Fibroblast of lung (primary cell): ENCODE results near the gene PLXNA4. TPM values are rescaled to one million over a fixed set of nuclear protein-coding genes. Genes with fewer than 3 reads are reported as not detected.

Experiments used
- DNase-seq, 2 donors: peaks; one replicate each; pipeline versions ENCODE4 v3.0.0 to v3.0.0-alpha.2; 2010; ENCODE audit warnings: low read depth in 2 of 2
- H2AFZ ChIP-seq: 2 replicates; pipeline ENCODE4 v1.5.1; 2012; ENCODE audit warnings: low read length, control low read depth, inconsistent platforms
- H3K27ac ChIP-seq: 2 replicates; pipeline ENCODE4 v1.5.1; 2011; ENCODE audit warnings: low read length, control low read depth; ENCODE audit not compliant: insufficient read depth
- H3K27me3 ChIP-seq: 2 replicates; pipeline ENCODE4 v1.5.1; 2011; ENCODE audit warnings: mild to moderate bottlenecking, low read length; ENCODE audit not compliant: control insufficient read depth, insufficient read depth
- H3K36me3 ChIP-seq: 2 replicates; pipeline ENCODE4 v1.5.1; 2011; ENCODE audit warnings: low read length; ENCODE audit not compliant: control insufficient read depth, insufficient read depth
- H3K4me1 ChIP-seq: 2 replicates; pipeline ENCODE4 v1.5.1; 2011; ENCODE audit warnings: low read length; ENCODE audit not compliant: control insufficient read depth, insufficient read depth; ENCODE audit errors: extremely low read depth
- H3K4me2 ChIP-seq: 2 replicates; pipeline ENCODE4 v1.5.1; 2011; ENCODE audit warnings: low read length, control low read depth; ENCODE audit not compliant: insufficient read depth; ENCODE audit errors: extremely low read depth
- H3K4me3 ChIP-seq, 4 experiments: fragments of 200-600 bp in 1 of 4; sonication (generic) in 1 of 4; replicated peaks in 1 of 4; 2 replicates each; pipeline ENCODE4 v1.5.1; 2011 to 2016; ENCODE audit warnings: low read length in 4 of 4, low read depth in 3 of 4, mild to moderate bottlenecking in 3 of 4, control low read depth in 2 of 4, inconsistent platforms in 1 of 4, mixed read lengths in 1 of 4; ENCODE audit not compliant: insufficient read depth in 1 of 4; ENCODE audit errors: control extremely low read depth in 1 of 4
- H3K79me2 ChIP-seq: 2 replicates; pipeline ENCODE4 v1.5.1; 2012; ENCODE audit warnings: mild to moderate bottlenecking, low read length, inconsistent platforms; ENCODE audit not compliant: control insufficient read depth, insufficient read depth
- H3K9ac ChIP-seq: 2 replicates; pipeline ENCODE4 v1.5.1; 2011; ENCODE audit warnings: mild to moderate bottlenecking, low read length, control low read depth; ENCODE audit not compliant: insufficient read depth
- H3K9me3 ChIP-seq: 2 replicates; pipeline ENCODE4 v1.5.1; 2012; ENCODE audit warnings: low read depth, low read length; ENCODE audit not compliant: control insufficient read depth, insufficient read depth
- H4K20me1 ChIP-seq: 2 replicates; pipeline ENCODE4 v1.5.1; 2011; ENCODE audit warnings: low read length; ENCODE audit not compliant: control insufficient read depth, insufficient read depth; ENCODE audit errors: extremely low read depth
- EZH2 ChIP-seq: IDR thresholded peaks from 2 replicates; pipeline ENCODE4 v1.5.1; 2012; ENCODE audit warnings: low read length, control low read depth, mild to moderate bottlenecking; ENCODE audit errors: missing control alignments
- polyA plus RNA-seq, 2 donors: library from polyadenylated mRNA; depleted of rRNA in 1 of 2; stranded (reverse) in 1 of 2; unstranded in 1 of 2; fragments of >200 nt; gene quantifications; 2 replicates each; pipeline ENCODE4 v1.2.1, GENCODE V29; 2011 to 2012; ENCODE audit warnings: missing spikeins in 1 of 2
- total RNA-seq: library from RNA; depleted of rRNA; stranded (reverse); fragments of >200 nt; gene quantifications from 2 replicates; pipeline ENCODE4 v1.2.1, GENCODE V29; 2014
- TF ChIP-seq, protein P1 (sequence below), 2 donors: IDR thresholded peaks in 1 of 2; conservative IDR thresholded peaks in 1 of 2; 1 replicate in 1 of 2; 2 replicates in 1 of 2; pipeline ENCODE4 v1.5.1; 2011 to 2012; ENCODE audit warnings: low read length in 2 of 2, control low read depth in 1 of 2, inconsistent platforms in 1 of 2, low read depth in 1 of 2, mild to moderate bottlenecking in 1 of 2

Gene PLXNA4
- total and polyA plus RNA-seq, 2 donors (not counting 1 experiment from before 2014, with no cell fraction given), result 1.2 to 1.5 TPM

DNA sequence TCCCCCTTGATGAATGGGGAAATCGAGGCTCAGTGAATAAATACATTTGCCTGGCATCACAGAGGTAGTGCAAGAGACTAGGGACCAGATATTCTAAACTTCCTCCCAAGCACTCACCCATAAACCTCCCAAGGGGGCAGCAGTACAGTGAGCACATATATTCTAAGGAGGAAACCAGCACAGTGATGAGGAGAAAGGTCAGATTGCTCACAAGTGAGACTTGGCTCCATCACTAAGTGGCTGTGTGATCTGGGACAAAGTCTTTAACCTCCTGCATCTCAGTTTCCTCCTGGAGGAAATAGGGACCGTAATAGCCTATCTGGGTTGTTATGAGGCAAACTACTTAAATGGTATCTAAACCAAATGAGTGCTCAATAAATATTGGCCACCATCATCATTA is 4.3 kb downstream of the PLXNA4 start:
- H3K27me3 ChIP-seq, result peaks cover 5% of the 10 kb centered on the region
- H3K79me2 ChIP-seq, result no peaks in the 10 kb centered on the region
- H3K9me3 ChIP-seq, result no peaks in the 10 kb centered on the region
- no peak overlapping the region for H3K27ac ChIP-seq
- TF ChIP-seq, protein P1, sequence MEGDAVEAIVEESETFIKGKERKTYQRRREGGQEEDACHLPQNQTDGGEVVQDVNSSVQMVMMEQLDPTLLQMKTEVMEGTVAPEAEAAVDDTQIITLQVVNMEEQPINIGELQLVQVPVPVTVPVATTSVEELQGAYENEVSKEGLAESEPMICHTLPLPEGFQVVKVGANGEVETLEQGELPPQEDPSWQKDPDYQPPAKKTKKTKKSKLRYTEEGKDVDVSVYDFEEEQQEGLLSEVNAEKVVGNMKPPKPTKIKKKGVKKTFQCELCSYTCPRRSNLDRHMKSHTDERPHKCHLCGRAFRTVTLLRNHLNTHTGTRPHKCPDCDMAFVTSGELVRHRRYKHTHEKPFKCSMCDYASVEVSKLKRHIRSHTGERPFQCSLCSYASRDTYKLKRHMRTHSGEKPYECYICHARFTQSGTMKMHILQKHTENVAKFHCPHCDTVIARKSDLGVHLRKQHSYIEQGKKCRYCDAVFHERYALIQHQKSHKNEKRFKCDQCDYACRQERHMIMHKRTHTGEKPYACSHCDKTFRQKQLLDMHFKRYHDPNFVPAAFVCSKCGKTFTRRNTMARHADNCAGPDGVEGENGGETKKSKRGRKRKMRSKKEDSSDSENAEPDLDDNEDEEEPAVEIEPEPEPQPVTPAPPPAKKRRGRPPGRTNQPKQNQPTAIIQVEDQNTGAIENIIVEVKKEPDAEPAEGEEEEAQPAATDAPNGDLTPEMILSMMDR (conservative IDR thresholded peaks at IDR 0.05 in 1 of 2, IDR thresholded peaks at IDR 0.05 in 1 of 2; ENCODE audit: low read depth in 1 of 2, low read length in 2 of 2), result no peak
- no peak for TF ChIP-seq EZH2
- H3K4me2 ChIP-seq, result no peak overlapping the region
- no peaks in the 10 kb centered on the region for H4K20me1 ChIP-seq
- H2AFZ ChIP-seq, result no peak overlapping the region
- H3K36me3 ChIP-seq, result no peaks in the 10 kb centered on the region
- H3K4me3 ChIP-seq, result no peak overlapping the region
- no peak overlapping the region for H3K9ac ChIP-seq
- DNase-seq, result no peak
- H3K4me1 ChIP-seq, result peaks cover 6% of the 10 kb centered on the region

DNA sequence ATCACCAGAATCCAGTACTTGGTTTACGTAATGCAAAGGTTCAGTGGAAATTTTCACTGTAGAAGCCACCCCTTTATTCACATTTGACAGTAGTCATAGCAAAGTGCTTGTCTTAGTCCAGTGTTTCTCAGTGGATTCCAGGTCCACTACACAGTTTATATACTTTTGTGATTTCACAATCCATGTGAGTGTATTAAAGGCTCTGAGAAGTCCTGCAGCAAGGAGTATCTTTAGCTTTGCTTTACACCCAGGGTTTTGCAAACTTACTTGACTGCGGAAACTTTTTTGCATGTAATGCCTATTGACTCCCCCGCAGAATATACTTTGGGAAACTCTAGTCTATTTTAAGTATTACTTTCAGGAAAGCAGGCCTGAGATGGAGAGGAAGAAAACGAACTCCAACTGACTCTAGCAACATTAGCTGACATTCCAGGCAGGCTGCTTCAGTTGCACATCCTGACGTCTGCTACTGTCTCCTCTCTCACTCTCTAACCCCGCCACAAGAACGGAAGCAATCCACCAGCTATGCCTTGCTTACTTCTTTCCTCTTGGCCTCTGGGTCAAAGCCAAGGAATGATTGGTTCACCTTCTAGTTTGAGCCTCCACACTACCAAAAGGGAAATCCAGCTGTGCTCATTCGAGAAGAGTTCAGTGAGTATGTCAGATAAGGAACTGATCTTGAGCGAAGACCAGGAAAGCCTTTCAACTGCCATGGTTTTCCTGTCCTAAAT is 6.2 kb downstream of the PLXNA4 start:
- no peak for DNase-seq
- H3K9ac ChIP-seq, result no peak overlapping the region
- H3K27me3 ChIP-seq, result no peaks in the 10 kb centered on the region
- no peak overlapping the region for H3K27ac ChIP-seq
- no peak overlapping the region for H3K4me2 ChIP-seq
- H3K9me3 ChIP-seq, result no peaks in the 10 kb centered on the region
- no peak overlapping the region for H2AFZ ChIP-seq
- no peaks in the 10 kb centered on the region for H3K36me3 ChIP-seq
- TF ChIP-seq, protein P1 (conservative IDR thresholded peaks at IDR 0.05 in 1 of 2, IDR thresholded peaks at IDR 0.05 in 1 of 2; ENCODE audit: low read depth in 1 of 2, low read length in 2 of 2), result no peak
- TF ChIP-seq EZH2, result no peak
- H3K79me2 ChIP-seq, result no peaks in the 10 kb centered on the region
- peaks cover 6% of the 10 kb centered on the region for H3K4me1 ChIP-seq
- H3K4me3 ChIP-seq, result no peak overlapping the region
- no peaks in the 10 kb centered on the region for H4K20me1 ChIP-seq

DNA sequence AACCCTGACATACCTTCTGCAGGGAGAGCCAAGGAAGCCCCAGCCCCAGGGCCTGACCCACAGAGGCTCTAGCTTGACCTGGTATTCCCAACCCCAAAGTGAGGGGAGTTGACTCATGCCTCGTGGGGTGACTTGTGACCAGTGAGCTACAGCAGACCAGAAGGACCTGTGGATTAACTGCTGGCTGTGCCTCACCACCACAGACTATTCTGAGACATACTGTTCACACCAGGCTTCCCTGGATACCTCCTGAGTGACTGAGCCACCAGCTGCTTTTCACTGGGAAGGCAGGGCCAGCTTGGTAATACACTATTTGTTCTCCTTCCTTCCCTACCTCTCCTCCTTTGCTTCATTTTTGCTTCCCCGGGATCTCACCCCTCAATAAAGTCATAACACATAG is 7.3 kb downstream of the PLXNA4 start:
- no peak overlapping the region for H3K4me3 ChIP-seq
- peaks cover 6% of the 10 kb centered on the region for H3K4me1 ChIP-seq
- no peaks in the 10 kb centered on the region for H3K9me3 ChIP-seq
- no peaks in the 10 kb centered on the region for H4K20me1 ChIP-seq
- H3K27ac ChIP-seq, result no peak overlapping the region
- no peak for DNase-seq
- no peak overlapping the region for H3K9ac ChIP-seq
- no peak overlapping the region for H3K4me2 ChIP-seq
- H3K36me3 ChIP-seq, result no peaks in the 10 kb centered on the region
- H2AFZ ChIP-seq, result no peak overlapping the region
- no peaks in the 10 kb centered on the region for H3K79me2 ChIP-seq
- no peak for TF ChIP-seq EZH2
- TF ChIP-seq, protein P1 (conservative IDR thresholded peaks at IDR 0.05 in 1 of 2, IDR thresholded peaks at IDR 0.05 in 1 of 2; ENCODE audit: low read depth in 1 of 2, low read length in 2 of 2), result no peak
- H3K27me3 ChIP-seq, result no peaks in the 10 kb centered on the region
